Measurements from ENCODE around the gene SPON1. TPM values are rescaled to one million over a fixed set of nuclear protein-coding genes. Genes with fewer than 3 reads are reported as not detected.

The SPON1 gene
- total and polyA plus RNA-seq, 9 donors, result 11.9 to 112 (median 56.4) TPM

DNA sequence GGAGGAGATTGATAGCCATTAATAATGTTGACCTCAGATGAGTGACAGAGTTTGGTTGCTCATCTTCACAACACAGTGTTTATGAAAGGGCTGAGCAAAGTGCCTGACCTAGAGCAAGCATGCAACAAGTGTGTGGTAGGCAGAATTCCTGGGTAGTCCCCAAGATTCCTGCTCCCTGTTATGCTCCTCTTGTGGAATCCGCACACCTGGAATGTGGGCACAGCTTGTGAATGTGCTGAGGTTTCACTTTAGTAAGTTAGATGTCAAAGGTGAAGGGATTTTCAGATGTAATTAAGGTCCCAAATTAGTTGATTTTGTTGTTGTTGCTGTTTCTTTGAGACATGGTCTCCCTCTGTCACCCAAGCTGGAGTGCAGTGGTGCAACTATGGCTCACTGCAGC is 20.7 kb upstream of the SPON1 start:
- no peak for DNase-seq
- Histone ChIP-seq H3K4me3 (no peak overlapping the region), H3K4me1 (ENCODE audit: insufficient read depth) (peaks cover 6% of the 10 kb centered on the region), H3K27ac (no peak overlapping the region), H3K9me3 (no peaks in the 10 kb centered on the region), H3K27me3 (no peaks in the 10 kb centered on the region), H3K36me3 (no peaks in the 10 kb centered on the region)
- WGBS, 3 donors, result 86 to 100% (median 97%) methylated on average over 1 of the region's 1 CpG
- intact Hi-C loops (cut with DNase I), result no loop called here
- TF ChIP-seq, protein P1, sequence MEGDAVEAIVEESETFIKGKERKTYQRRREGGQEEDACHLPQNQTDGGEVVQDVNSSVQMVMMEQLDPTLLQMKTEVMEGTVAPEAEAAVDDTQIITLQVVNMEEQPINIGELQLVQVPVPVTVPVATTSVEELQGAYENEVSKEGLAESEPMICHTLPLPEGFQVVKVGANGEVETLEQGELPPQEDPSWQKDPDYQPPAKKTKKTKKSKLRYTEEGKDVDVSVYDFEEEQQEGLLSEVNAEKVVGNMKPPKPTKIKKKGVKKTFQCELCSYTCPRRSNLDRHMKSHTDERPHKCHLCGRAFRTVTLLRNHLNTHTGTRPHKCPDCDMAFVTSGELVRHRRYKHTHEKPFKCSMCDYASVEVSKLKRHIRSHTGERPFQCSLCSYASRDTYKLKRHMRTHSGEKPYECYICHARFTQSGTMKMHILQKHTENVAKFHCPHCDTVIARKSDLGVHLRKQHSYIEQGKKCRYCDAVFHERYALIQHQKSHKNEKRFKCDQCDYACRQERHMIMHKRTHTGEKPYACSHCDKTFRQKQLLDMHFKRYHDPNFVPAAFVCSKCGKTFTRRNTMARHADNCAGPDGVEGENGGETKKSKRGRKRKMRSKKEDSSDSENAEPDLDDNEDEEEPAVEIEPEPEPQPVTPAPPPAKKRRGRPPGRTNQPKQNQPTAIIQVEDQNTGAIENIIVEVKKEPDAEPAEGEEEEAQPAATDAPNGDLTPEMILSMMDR (IDR thresholded peaks at IDR 0.05), result no peak
- no peak for TF ChIP-seq POLR2A (IDR thresholded peaks at IDR 0.05)
- no peak for TF ChIP-seq EP300 (IDR thresholded peaks at IDR 0.05)

DNA sequence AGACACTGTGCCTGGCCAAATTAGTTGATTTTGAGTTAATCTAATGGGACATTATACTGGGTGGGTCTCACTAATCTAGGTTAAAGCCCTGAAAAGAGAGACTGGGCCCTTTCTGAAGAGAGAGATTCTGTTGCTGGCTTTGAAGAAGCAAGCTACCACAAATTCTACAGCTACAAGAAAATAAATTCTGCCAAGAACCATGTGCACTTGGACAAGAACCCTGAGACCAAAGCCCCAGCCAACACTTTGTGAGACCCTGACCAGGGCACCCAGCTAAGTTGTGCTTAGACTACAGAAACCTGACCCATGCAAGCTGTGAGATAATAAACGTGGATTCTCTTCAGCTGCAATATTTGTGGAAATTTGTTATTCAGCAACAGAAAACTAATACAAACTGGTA is 20.1 kb upstream of the SPON1 start:
- Histone ChIP-seq H3K27me3 (no peaks in the 10 kb centered on the region), H3K4me1 (ENCODE audit: insufficient read depth) (peaks cover 6% of the 10 kb centered on the region), H3K9me3 (no peaks in the 10 kb centered on the region), H3K27ac (no peak overlapping the region), H3K4me3 (no peak overlapping the region), H3K36me3 (no peaks in the 10 kb centered on the region)
- DNase-seq, result no peak
- TF ChIP-seq EP300 (IDR thresholded peaks at IDR 0.05) (no peak), POLR2A (IDR thresholded peaks at IDR 0.05) (no peak)
- TF ChIP-seq, protein P1 (IDR thresholded peaks at IDR 0.05), result no peak
- intact Hi-C loops (cut with DNase I), result no loop called here
- 7 to 26% (median 8%) methylated on average over 1 of the region's 1 CpG for WGBS, 3 donors

DNA sequence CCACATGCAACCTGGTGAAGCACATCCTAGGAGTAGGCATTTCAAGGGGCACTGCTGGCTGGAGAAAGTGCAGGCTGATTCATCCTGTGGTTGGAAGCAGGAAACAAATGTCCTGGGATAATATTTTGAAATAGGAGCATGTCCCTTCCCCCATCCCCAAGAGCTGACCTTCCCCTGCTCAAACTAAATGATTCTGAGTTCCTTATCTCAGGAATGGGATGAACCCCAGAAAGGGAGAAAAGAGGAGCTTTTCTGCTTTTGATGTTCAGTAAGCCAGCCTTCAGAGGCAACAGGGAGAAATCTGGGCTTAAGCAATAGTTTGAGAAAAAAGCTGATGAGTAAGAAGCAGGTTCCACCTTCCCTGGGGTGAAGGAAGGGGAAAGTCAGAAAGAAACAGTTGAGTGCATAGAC is 19.5 kb upstream of the SPON1 start:
- no peaks in the 10 kb centered on the region for H3K27me3 ChIP-seq

DNA sequence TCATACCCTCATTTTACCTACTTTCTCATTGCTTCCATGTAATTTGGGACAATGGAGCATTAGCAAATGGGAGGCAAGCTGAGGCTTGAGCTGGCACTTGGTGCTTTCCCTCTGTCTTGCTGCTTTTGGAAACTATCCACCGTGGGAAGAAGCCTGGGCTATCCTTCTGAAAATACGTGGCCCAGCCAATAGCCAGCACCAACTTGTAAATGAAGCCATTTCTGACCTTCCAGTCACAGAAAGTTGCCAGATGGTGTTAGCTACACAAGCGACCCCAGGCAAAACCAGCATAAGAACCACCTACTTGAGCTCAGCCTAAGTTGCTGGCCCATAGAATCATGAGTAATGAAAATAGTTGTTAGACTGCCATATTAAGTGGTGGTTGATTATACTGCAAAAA is 18.5 kb upstream of the SPON1 start:
- intact Hi-C loops (cut with DNase I), result no loop called here
- DNase-seq, result no peak
- H3K27ac ChIP-seq, result no peak overlapping the region

More for the DNA sequence above, 19.5 kb upstream of the SPON1 start:
- Histone ChIP-seq H3K4me3 (no peak overlapping the region), H3K4me1 (ENCODE audit: insufficient read depth) (peaks cover 6% of the 10 kb centered on the region), H3K9me3 (no peaks in the 10 kb centered on the region), H3K27ac (no peak overlapping the region), H3K36me3 (no peaks in the 10 kb centered on the region)
- no peak for TF ChIP-seq POLR2A (IDR thresholded peaks at IDR 0.05)
- TF ChIP-seq EP300 (IDR thresholded peaks at IDR 0.05), result no peak
- TF ChIP-seq, protein P1 (IDR thresholded peaks at IDR 0.05), result no peak
- no peak for DNase-seq
- intact Hi-C loops (cut with DNase I), result no loop called here

More for the DNA sequence above, 18.5 kb upstream of the SPON1 start:
- Histone ChIP-seq H3K9me3 (no peaks in the 10 kb centered on the region), H3K27me3 (no peaks in the 10 kb centered on the region), H3K4me3 (no peak overlapping the region), H3K4me1 (ENCODE audit: insufficient read depth) (peaks cover 6% of the 10 kb centered on the region), H3K36me3 (no peaks in the 10 kb centered on the region)
- 87 to 94% (median 92%) methylated on average over 3 of the region's 3 CpGs for WGBS, 3 donors
- no peak for TF ChIP-seq EP300 (IDR thresholded peaks at IDR 0.05)
- TF ChIP-seq, protein P1 (IDR thresholded peaks at IDR 0.05), result no peak
- TF ChIP-seq POLR2A (IDR thresholded peaks at IDR 0.05), result no peak

All from ovary (tissue), 9 donors.